Stimulated activated naive CD4-positive, alpha-beta T cell treated with Interleukin-2 at 50 U/mL for 16 hours (primary cell): ENCODE data around the gene BARX2.

Experiments used
- DNase-seq: peaks from one replicate; lab custom pipeline; 2025; lab: John Stamatoyannopoulos, UW

The BARX2 gene

DNA sequence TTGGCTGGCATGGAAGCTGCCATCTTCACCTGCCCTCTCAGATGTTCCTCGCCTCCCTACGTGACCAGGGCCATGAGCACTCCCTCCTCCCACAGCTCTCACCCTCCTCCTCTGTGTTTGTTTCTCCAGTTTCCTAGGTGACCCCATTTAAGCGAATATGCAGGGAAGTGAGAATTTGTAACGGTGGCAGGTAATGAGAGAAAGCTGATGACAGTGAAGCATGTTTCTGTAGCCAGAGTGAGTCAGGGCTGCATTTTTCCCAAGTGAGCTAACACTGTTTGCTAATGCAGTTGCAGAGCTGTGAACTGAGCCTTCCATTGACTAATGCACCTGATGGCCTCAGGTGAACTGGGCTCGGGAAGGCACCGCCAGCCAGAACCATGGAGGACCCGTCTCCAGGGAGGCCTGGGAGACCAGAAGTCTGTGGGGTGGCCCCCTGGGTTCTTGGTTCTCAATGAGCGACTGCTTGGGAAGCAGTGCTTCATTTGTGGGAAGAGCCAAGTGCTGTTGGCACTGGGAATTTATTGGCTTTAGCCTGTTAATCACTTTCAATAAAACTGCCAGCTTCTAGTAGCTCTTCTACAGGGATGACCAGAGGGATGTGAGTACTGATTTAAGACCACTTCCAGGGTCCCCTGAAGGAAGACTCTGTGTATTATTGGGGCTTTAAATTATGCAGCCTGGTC lies 64.5 kb downstream of the BARX2 start:
- DNase-seq: no peak

DNA sequence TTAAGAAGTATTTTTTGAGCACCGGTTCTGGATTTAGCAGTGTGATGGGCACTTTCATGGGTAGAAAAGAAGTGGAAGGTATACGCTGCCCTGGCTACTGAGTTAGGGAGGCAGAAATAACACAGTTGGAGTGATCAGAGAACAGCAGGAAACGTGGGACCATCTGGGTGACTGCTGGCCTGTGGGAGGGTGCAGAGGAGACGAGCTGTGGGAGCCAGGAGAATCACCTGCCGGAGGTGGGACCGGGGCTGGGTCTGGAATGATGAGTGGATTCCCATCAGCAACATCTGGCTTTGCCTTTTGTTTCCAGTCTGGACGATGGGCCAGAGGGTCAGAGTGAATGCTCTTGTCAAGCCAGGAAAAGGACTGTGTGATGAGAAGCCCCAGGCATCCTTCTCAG lies 66.5 kb downstream of the BARX2 start:
- DNase-seq: no peak

DNA sequence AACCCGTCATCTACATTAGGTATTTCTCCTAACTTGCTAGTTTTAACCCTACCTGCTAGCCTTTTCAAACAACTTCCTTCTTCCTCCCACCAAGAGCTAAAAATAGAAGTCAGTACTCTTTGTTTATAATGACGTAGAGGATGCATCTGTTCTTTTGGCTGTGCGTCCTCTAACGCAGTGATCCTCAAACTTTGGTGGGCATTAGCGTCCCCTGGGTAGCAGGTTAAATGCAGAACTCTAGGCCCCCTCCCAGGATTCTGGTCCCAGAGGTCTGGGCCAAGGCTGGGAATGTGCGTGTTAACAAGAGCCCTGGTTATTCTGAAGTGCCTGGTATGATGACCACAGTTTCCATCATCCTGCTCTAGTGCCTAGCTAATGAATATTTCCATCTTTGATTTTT lies 67.6 kb downstream of the BARX2 start:
- no peak for DNase-seq

DNA sequence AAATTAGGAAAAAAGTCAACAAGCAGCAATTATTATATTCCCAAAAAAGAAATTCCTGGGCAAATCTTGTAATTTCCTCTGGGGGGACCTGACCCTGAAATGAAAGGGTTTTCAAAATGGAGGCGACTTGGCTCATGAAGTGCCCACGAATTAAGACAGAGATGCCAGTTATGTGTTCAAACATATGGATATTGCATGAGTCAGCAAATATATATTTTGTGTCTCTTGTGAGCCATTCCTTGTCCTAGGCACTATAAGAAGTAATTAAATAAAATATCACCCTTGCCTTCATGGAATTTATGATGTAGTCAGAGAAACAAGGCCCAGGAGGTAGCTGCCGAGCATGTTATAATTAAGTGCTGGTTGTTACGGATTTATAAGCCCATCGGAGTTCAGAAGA lies 68.6 kb downstream of the BARX2 start:
- DNase-seq: no peak

DNA sequence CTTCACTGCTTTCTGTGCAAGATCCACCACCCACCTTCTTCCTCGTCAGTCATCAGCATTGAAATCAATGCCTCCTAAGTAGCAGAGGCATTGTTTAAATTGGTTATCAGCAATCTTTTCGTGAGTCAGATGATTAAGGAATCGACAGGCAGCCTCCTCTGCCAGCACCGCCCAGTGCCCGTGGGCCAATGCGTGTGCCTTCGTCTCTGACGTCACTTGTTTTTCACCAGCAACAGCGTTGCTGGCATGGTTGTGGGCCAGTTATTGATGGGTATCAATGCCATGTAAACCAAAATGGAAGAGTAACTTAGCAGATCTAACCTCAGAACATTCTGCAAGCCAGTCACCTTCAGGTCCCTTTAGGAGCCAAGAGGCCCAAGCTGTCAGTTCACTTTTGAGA lies 69.6 kb downstream of the BARX2 start:
- DNase-seq: no peak

DNA sequence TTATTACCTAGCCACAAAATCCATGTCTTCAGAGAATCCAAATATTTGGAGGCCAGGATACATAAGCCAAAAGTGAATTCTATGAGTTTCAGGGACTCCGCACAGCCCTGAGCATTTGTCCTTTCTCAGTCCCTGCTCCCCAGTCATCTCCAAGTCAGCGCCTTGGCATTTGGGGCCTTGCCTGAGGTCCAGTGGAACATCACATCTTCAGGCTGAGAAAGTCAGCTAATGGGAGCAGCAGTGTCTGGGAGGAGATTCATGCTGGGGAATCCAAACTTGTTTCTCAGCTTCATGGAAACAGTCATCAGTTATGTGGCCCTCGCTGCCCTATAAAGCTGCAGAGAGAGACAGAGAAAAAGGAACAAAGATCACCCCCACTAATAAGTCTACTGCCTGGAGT lies 70.9 kb downstream of the BARX2 start:
- DNase-seq: no peak

DNA sequence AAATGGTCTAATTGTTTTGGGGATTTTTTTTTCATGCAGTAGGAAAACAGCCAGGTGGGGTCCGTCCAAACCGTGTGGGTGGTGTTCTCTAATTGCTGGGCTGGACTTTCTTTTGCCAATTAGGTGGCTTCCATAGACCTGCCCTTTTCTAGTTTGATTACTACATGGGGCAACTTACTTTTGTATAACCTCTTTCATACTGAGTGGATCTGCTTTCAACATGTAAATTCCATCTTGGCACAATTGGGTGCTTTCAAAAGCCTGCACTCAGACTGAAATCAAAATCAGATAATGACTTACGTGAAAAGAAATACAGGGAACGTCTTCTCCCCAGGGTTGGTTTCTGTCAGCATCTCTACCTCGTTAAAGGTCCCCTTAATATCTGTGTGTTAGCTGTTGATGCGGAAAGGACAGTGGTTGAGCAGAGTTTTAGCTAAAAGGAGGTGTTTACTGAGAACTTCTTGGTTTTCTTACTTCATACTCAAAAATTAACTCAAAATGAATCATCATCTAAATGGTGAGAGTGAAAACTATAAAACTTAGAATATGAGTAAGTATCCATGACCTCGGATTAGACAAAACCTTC lies 72.1 kb downstream of the BARX2 start:
- DNase-seq: no peak

DNA sequence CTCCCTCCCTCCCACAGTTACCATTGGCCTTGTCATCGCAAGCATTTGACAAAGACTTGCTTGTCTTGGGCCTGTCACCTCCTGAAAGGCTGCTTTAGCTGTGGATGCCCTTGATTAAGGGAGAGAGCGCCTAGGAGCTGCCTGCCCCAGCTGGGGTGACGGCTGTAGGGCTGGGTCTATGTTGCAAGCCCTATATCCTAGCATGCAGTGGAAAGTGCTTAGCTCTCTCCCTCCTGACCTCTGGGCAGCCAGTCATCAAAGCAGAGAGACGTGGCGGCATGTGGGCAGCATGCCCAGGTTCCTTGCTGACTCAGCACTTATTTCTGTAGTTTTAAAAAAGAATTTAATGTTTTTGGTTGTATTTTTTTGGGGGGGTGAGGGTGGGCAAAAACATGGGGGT lies 75.9 kb downstream of the BARX2 start:
- no peak for DNase-seq

DNA sequence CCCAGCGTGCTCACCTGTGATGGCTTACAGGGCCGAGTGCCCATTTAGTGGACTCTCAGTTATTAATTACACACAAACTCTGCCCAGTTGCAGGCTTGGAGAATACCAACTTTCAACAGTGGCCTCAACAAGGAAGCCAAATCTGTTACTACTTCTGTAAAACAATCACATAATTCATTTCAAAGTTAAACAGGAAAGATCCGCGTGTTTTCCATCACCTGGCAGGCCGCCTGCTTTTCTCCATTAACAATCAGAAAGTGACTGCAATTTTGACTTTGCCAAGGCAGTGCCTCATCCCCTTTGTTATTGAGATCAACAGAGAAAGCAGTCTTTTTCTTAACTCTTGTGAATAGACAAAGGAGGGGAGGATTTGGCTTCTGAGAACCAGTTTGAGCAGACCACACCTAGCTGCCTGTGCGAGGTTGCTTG lies 77.7 kb downstream of the BARX2 start:
- DNase-seq: no peak

DNA sequence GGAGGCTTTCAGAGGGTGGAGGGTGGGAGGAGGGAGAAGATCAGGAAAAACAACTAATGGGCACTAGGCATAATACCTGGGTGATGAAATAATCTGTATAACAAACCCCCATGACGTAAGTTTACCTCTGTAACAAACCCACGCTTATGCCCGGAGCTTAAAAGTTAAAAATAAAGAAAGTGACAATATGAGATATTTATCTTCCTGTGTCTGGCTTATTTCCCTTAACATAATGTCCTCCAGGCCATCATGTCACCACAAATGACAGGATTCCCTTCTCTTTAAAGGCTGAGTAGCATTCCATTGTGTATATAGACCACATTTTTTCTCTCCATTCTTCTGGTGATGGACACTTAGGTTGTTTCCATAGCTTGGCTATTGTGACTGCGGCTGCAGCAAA lies 79.5 kb downstream of the BARX2 start:
- no peak for DNase-seq

DNA sequence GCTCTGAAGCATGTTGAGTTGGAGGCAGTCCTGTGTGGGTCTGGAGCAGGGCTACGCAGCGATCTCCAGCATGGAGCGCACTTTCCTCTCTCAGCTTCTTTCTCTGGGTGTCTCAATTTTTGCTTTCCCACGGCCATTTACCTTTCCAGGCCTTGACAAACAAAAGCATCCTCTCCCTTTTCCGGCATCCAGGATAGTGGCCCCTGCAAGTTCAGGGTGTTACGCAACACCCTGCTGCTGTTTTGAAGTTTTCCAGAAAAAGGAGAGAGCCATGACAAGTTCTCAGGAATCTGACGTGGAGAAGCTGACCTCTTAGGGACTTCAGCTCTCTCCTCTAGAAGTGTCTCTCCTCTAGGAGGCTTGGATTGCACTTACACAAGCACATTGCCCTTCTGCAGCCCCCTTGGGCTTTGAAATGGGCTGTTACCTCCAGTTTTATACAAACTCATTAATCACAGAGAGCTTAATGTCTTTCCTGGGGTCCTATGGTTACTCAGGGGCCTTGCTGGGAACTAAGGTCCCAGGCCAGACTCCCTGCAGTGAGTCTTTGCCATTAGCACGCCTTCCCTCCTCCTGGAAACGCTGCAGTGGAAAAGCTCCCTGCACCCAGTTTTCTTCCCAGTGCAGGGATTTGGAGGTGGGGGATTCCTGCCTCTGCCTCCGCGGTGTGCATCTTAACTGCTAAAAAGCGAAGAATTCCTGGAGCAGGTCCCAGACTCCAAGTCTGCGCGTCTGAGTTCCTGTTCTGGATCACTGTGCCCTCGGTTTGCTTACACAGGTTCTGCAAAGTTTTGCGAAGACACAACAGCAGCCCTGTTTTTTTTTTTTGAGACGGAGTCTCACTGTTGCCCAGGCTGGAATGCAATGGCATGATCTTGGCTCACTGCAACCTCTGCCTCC lies 80.4 kb downstream of the BARX2 start:
- no peak for DNase-seq

DNA sequence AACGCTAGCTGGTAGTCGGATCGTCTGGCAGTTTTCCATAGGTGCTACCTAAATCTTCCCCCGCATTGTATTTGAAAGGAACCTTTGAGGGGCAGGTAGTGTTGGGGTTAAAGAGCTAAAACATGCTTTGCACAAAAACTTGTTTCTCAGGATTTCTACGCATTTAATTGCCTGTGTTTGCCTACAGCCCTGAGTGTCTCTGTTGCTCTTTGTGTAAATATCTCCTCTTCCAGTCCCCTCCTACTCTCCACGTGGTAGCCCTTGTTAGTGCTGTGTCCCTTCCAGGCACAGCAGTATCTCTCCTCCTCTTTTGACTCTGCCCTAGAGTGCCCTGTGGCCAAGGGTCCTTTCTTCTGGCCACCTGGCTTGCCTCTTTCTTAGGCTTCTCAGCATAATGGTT lies 81.7 kb downstream of the BARX2 start:
- no peak for DNase-seq

DNA sequence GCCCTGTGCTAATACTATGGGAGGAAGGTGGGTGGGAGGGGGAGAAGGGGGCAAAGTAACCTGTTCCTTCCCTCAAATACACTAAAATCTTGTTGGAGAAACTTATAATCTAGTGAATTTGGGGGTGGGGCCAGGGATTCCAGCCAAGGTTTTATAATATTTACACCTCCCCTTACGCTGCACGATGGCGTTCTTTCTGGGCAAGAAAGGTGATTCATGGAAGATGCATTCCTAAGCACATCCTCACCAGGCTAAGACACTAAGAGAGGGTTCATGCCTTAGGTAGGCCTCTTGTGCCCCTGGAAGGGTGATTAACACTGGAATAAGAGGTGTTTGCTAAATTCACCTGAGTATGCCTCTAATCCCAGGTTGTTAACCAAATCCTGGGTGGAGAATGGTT lies 82.6 kb downstream of the BARX2 start:
- DNase-seq: no peak

DNA sequence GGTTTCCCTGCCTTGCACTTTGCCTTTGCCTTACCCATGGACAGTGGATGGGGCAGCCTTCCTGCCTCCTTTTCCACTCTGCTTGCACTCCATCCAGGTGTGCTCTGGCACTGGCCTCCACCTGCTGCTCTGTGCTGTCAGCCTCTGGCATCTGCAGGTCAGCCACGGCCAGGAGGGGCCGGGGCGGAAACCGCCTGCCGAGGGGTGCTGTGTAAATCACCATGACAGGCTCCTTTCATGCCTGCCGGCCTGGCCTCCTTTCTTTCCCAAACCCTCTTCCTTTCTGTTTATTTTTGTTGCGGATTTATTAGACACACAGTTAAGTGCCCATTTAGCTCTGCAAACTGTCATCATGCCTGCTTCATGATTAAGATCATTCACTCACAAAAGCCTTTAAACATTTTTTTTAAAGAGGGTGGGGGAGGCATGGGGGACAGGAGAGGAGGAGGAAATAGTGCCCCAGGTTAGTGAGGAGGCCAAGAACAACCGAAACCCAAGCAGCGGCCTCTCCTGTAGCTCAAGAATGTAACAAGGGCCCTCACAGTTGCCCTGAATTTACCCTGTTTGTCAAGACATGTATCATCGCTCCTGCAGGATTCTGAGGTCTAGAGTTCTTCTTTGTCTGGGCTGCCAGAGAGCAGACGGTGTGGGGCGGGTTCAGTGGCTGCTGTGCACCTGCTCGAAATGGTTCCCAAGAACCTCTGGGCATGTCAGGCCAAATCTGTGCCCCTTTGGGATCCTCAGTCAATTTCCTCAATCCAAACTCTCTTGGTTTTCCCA lies 83.3 kb downstream of the BARX2 start:
- DNase-seq: no peak

DNA sequence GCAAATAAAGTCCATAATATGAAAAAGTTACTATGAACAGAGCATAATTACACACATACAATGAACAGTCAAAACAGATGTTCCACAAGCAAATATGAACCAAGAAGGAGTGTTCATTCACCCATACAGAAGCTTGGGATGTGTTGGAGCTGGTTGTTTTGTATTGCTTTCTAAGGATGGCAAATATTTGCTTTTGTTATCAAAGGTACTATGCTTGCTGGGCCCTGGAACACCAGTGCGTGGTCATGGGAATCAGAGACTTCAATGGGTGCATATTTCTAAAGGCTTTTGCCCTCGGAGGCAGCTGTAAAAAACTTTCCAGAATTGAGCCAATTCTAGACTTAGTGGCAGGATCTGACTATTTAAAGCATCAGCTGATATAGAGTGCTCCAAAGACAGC lies 85.1 kb downstream of the BARX2 start:
- no peak for DNase-seq

DNA sequence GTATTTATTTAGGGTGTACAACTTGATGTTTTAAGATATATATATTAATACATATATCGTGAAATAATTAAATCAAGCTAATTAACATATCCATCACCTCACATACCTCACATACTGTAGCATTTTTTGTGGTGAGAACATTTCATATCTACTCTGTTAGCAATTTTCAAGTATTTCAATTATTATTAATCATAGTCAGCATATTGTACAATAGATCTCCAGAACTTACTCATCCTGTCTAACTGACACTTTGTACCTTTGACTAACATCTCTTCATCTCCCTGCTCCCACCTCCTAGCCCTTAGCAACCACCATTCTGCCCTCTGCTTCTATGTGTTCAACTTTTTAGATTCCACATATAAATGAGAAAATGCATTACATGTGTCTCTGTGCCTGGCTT lies 108.4 kb downstream of the BARX2 start:
- no peak for DNase-seq

DNA sequence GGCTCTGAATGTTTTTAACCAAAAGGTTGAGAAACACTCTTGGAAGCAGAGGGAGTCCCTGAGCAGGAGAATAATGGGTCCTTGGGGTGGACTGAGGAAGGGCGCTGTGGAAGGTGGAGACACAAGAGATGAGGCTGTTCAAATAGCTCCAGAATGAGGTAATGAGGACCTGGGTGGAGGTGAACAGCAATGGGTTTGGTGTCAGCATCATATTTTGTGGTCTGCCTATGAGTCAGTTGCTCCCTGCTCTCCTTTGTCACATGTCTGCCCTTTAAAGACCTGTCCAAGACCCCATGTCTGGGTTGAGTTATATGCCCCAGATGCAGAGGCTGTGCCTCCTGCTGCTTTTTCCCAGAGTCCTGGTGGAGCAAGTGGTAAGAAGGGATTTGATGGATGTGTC lies 113.6 kb downstream of the BARX2 start:
- no peak for DNase-seq

DNA sequence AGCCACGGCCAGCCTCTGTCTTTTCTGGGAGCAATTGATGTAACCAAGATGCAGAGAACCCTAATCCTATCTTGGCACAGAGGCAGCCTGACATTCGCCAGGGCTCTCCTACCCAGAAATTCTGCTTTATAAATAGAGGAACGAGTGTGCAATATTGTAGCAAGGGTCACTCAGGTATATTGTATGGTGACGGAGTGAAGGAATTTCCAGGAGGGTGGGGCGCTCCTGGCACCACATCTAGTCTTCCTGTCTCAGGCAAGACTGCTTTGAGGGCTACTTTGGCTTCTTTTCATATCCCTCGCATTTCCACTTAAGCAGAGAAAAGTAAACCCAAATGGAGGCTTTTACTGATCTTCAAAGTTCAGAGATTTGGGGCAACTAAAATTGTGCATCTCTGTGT lies 114.4 kb downstream of the BARX2 start:
- DNase-seq: no peak

DNA sequence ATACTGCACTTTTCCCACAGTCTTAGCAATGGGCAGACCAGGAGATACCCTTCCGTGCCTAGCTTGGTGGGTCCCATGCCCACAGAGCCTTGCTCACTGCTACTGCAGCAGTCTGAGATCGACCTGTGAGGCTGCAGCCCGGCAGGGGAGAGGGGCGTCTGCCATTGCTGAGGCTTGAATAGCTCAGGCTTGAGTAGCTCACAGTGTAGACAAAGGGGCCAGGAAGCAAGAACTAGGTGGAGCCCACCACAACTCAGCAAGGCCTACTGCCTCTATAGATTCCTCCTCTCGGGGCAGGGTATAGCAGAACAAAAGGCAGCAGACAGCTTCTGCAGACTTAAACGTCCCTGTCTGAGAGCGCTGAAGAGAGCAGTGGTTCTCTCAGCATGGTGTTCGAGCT lies 118.1 kb downstream of the BARX2 start:
- DNase-seq: no peak
